ENCODE measurements around the gene CREB5.

DNA sequence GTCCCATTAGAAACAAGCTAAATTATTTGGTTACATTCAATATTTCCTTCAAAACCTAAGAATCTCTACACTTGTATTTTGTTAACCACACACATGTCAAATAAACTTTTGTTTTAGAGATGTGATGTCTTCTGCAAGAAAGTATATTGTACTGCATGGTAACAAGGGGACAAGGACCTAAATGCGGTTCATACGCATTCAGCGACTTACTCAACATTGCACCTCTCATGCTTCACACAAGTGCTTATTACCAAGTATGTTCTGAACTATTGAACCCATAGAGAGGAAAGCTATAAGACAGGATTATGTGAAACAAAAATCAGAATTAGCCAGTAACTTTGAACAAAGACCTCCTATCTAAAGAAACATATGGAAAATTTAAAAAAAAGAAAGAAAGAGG, 68.3 kb downstream of the CREB5 start:
- TF ChIP-seq, protein P1, sequence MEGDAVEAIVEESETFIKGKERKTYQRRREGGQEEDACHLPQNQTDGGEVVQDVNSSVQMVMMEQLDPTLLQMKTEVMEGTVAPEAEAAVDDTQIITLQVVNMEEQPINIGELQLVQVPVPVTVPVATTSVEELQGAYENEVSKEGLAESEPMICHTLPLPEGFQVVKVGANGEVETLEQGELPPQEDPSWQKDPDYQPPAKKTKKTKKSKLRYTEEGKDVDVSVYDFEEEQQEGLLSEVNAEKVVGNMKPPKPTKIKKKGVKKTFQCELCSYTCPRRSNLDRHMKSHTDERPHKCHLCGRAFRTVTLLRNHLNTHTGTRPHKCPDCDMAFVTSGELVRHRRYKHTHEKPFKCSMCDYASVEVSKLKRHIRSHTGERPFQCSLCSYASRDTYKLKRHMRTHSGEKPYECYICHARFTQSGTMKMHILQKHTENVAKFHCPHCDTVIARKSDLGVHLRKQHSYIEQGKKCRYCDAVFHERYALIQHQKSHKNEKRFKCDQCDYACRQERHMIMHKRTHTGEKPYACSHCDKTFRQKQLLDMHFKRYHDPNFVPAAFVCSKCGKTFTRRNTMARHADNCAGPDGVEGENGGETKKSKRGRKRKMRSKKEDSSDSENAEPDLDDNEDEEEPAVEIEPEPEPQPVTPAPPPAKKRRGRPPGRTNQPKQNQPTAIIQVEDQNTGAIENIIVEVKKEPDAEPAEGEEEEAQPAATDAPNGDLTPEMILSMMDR (IDR thresholded peaks at IDR 0.05): no peak
- TF ChIP-seq POLR2AphosphoS5 (IDR thresholded peaks at IDR 0.05) (no peak), EP300 (IDR thresholded peaks at IDR 0.05) (no peak), POLR2A (IDR thresholded peaks at IDR 0.05) (no peak)
